ENCODE data around the gene RARG. TPM values are rescaled to one million over a fixed set of nuclear protein-coding genes. Genes with fewer than 3 reads are reported as not detected.

RARG gene
- total RNA-seq, 2 experiments from 2014 or later, result 38.1 to 40.3 TPM

DNA sequence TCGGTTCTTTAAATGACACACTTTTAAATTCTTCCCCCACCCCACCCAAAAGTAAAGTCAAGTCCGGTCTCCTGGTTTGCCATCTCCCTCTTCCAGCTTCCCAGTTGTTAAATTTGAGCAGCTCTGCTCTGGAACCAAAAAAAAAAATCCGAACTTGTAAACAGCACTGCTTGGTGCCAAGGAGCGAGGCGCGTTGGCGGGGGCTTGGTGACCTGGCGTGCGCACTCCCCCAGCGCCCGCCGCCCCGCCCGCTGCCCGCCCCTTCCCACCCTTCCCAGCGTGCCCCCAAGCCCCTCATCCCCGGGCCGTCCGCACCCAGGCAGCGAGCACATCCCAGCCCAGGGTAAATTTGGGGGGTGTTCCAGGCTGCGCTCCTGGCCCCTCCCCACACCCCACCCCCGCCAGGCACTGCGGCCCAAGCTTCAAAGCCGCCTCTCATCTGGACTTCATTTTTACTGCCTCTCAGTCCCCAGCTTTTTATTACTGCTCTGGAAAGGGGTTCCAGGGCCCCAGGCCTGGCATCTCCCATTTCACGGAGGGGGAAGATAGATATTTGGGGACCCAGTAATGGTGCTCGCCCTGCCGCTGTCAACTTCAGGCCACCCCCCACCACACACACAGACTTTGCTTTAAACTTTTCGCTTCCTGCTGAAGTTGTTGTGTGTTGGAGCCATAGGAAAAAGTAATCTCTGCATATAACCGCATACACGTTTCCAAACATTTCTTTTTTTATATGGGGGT is 13.3 kb downstream of the RARG start:
- DNase-seq, result peak; percentile 36
- H3K27me3 Mint-ChIP-seq, result no peaks in the 10 kb centered on the region
- H3K27ac Mint-ChIP-seq, result peak overlapping the region; percentile 87
- H3K36me3 Mint-ChIP-seq, result peaks cover 20% of the 10 kb centered on the region
- POLR2A ChIA-PET, result interaction anchor here (0.5 to 4.4 kb wide), 19 partner anchors 9 to 161 kb away, joined by 3 to 48 read pairs (median 6); partner anchors contain the start of genes AAAS, CSAD, ESPL1 and SOAT2
- no peaks in the 10 kb centered on the region for H3K9me3 Mint-ChIP-seq
- no peak for ATAC-seq (ENCODE audit: low read depth)
- peak overlapping the region; percentile 89 for H3K4me3 Mint-ChIP-seq
- peaks cover 68% of the 10 kb centered on the region for H3K4me1 Mint-ChIP-seq

DNA sequence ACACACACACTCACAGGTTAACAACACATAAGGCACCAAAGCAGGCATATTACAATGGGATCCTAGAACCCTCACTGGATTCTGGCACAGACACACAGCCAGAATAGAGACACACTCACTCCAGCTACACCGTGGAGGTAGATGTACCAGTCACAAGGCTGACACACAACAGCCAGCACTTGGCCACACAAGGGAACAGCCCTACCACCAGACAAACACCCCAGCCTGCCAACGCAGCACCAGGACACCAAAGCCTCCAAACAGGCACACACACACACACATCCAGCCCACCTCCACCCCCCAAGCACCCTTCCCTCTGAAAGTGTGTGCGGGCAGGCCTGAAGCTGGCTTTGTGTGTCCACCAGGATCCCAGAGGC is 14.1 kb downstream of the RARG start:
- Mint-ChIP-seq H3K9me3 (no peaks in the 10 kb centered on the region), H3K27ac (peak overlapping the region; percentile 86), H3K27me3 (no peaks in the 10 kb centered on the region), H3K4me3 (peak overlapping the region; percentile 89), H3K36me3 (peaks cover 20% of the 10 kb centered on the region), H3K4me1 (peaks cover 65% of the 10 kb centered on the region)
- POLR2A ChIA-PET, result interaction anchor here (0.8 to 4.4 kb wide), 8 partner anchors 8 to 77 kb away, joined by 3 to 48 read pairs (median 8); partner anchors contain the start of genes CSAD, ESPL1, ITGB7 and PFDN5
- DNase-seq (peak; percentile 38), ATAC-seq (ENCODE audit: low read depth) (no peak)

DNA sequence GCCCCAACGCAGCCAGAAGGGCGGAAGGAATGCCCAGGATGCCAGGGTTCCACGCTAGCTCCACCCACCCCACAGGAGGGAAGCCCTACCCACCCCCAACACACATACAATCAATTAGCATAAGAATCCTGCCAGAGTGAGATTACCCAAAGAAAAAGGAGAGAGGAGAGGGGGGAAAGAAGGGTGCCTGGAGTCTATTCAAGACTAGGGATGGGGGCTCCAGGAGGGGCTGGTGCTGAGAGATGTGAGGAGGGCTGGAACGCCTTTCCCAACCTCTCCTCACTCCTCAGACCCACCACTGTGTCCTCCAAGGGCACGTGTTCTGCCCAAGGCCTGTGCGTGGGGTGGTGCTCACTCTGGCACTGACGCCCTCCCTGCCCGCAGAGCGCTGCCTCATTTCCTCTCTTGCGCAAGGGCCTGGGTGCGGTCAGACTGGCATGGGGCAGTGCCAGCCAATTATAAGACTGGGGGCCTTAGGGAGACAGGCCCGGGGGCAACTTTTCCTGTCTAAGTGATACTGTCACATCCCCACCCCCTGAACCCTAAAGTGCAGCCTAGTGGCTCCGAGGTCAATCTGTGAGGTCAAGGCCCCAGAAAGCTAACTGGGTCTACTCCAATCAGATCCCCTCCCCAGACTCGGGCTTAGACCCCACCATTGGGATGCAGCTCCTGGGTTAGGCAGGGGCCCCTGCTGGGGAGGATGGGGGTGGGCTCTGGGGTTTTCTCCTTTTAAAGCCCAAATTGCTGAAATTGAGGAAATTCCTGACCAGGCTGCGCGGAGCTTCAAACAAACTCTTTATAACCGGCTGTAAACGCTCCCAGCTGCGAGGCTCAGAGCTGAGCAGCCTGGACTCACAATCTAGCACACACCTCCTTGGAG is 14.7 kb downstream of the RARG start:
- H3K4me1 Mint-ChIP-seq, result peaks cover 61% of the 10 kb centered on the region
- peak; percentile 41 for DNase-seq
- ATAC-seq (ENCODE audit: low read depth), result no peak
- no peaks in the 10 kb centered on the region for H3K27me3 Mint-ChIP-seq
- peaks cover 23% of the 10 kb centered on the region for H3K36me3 Mint-ChIP-seq
- H3K9me3 Mint-ChIP-seq, result no peaks in the 10 kb centered on the region
- peak overlapping the region; percentile 86 for H3K27ac Mint-ChIP-seq
- H3K4me3 Mint-ChIP-seq, result peak overlapping the region; percentile 89
- POLR2A ChIA-PET, result interaction anchor here (0.8 to 4.4 kb wide), 9 partner anchors 8 to 78 kb away, joined by 3 to 48 read pairs (median 9); partner anchors contain the start of genes CSAD, ESPL1, ITGB7 and PFDN5

DNA sequence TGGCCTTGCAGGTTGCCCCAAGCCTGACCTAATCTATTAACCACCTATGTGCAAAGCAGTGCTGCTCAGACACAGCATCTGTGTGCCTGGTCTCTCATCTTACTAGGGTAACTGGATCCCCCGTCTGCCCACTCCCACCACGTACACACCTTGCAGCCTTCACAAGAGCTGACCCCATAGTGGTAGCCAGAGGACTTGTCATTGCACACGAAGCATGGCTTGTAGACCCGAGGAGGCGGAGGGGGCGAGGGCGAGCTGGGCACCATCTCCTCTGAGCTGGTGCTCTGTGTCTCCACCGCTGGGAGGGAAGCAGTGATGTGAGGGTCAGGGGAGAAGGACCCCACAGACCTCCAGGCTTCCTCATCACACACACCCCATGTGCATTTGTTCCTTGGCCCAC is 16.5 kb downstream of the RARG start:
- Mint-ChIP-seq H3K4me1 (peaks cover 59% of the 10 kb centered on the region), H3K4me3 (no peak overlapping the region), H3K27ac (peak overlapping the region; percentile 68), H3K36me3 (peaks cover 23% of the 10 kb centered on the region), H3K27me3 (no peaks in the 10 kb centered on the region), H3K9me3 (no peaks in the 10 kb centered on the region)
- DNase-seq (no peak), ATAC-seq (ENCODE audit: low read depth) (no peak)
- POLR2A ChIA-PET, result interaction anchor here (0.7 to 4.2 kb wide), 7 partner anchors 20 to 53 kb away, joined by 3 to 45 read pairs (median 5); partner anchors contain the start of genes CSAD, ESPL1 and ZNF740

DNA sequence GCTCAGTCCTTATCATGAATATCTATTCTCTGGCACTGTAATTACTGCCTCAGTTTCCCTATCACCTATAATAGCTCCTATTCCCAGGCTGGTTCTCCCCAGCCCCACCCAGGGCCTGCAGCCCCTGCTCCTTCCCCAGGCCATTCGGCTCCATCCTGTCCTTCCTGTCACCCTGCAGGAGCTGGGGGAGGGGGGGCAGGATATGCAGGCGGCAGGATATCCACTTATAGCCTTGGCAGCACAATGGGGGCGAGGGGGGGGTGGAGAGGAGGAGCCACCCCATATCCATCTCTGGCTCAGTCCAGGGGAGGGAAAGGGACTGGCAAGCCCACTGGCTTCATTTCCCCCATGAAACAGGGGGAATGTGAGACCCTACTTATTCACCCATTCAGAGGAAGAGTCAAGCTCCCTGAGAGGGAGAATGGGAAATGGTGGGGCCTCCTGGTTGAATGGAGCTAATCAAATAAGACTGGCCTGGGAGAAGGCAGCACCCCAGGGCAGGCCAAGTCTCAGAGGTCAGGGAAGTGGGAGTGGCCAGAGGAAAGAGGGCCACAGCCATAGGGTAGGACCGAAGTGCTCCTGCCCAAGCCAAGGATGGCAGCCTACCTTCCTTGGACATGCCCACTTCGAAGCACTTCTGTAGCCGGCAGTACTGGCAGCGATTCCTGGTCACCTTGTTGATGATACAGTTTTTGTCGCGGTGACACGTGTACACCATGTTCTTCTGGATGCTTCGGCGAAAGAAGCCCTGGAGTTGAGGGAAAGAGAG is 17.1 kb downstream of the RARG start:
- ATAC-seq (ENCODE audit: low read depth) (no peak), DNase-seq (no peak)
- Mint-ChIP-seq H3K27me3 (no peaks in the 10 kb centered on the region), H3K4me3 (no peak overlapping the region), H3K9me3 (no peaks in the 10 kb centered on the region), H3K36me3 (peaks cover 23% of the 10 kb centered on the region), H3K4me1 (peaks cover 60% of the 10 kb centered on the region), H3K27ac (peak overlapping the region; percentile 65)
- POLR2A ChIA-PET, result interaction anchor here (0.7 to 4.2 kb wide), 9 partner anchors 9 to 55 kb away, joined by 3 to 45 read pairs (median 5); partner anchors contain the start of genes CSAD, ESPL1 and ZNF740

DNA sequence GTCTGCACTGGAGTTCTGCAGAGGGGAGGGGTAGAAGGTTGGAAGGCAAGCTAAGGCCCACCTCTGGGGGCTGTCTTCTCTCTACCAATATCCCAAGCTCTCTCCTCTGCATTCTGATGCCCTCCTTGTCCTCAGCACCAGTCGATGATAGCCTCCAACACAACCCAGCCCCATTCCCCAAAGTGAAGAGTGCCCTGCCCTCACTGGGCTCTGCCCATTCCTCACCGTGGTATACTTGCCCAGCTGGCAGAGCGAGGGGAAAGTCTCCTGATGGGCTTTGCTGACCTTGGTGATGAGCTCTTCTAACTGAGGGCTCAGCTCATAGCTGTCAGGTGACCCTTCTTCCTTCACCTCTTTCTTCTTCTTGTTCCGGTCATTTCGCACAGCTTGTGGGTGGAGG is 17.8 kb downstream of the RARG start:
- no peaks in the 10 kb centered on the region for H3K27me3 Mint-ChIP-seq
- no peak for ATAC-seq (ENCODE audit: low read depth)
- H3K9me3 Mint-ChIP-seq, result no peaks in the 10 kb centered on the region
- H3K4me3 Mint-ChIP-seq, result no peak overlapping the region
- POLR2A ChIA-PET, result interaction anchor here (0.7 to 4.2 kb wide), 10 partner anchors 9 to 107 kb away, joined by 3 to 45 read pairs (median 4); partner anchors contain the start of gene ESPL1
- H3K27ac Mint-ChIP-seq, result no peak overlapping the region
- no peak for DNase-seq
- peaks cover 59% of the 10 kb centered on the region for H3K4me1 Mint-ChIP-seq
- peaks cover 20% of the 10 kb centered on the region for H3K36me3 Mint-ChIP-seq

DNA sequence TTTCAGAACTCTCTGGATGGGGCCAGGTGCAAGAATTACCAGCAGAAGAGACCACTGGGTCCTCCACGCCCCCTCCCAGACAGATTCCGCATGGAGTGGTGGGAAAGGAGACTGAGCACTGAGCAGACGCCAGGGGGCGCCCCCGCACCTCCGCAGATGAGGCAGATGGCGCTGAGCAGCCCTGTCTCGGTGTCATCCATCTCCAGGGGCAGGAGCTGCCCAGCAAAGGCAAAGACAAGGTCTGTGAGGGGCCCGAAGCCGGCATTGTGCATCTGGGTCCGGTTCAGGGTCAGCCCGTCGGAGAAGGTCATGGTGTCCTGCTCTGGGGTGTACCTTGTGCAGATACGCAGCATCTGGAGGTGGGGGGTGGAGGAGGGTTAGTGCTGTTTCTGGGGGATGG is 18.7 kb downstream of the RARG start:
- POLR2A ChIA-PET, result interaction anchor here (1.0 to 4.2 kb wide), 7 partner anchors 10 to 108 kb away, joined by 3 to 45 read pairs (median 4); partner anchors contain the start of gene ESPL1
- H3K36me3 Mint-ChIP-seq, result peaks cover 21% of the 10 kb centered on the region
- H3K4me1 Mint-ChIP-seq, result peaks cover 65% of the 10 kb centered on the region
- no peak overlapping the region for H3K4me3 Mint-ChIP-seq
- ATAC-seq (ENCODE audit: low read depth) (peak; percentile 63), DNase-seq (peak; percentile 90)
- H3K9me3 Mint-ChIP-seq, result no peaks in the 10 kb centered on the region
- peak overlapping the region; percentile 53 for H3K27ac Mint-ChIP-seq
- no peaks in the 10 kb centered on the region for H3K27me3 Mint-ChIP-seq

DNA sequence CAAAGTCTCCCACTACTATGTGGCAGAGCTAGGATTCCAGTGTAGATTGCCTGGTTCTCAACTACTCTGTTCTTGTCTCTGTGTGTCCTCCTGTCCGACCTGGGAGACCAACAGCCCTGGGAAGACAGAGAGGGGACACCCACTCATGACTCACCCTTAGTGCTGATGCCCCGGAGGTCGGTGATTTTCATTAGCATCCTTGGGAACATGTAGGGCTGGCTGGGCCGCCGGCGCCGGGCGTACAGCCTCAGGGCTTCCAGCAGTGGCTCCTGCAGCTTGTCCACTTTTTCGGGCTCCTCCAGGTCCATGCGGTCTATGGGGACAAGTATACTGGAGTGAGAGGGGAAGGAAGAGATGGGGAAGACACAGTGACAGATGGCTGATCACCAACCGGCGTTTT is 19.1 kb downstream of the RARG start:
- H3K27ac Mint-ChIP-seq, result no peak overlapping the region
- ATAC-seq (ENCODE audit: low read depth) (no peak), DNase-seq (no peak)
- no peaks in the 10 kb centered on the region for H3K27me3 Mint-ChIP-seq
- POLR2A ChIA-PET, result interaction anchor here (1.8 to 4.2 kb wide), 3 partner anchors 38 to 56 kb away, joined by 5 to 45 read pairs (median 13); partner anchors contain the start of gene ESPL1
- H3K36me3 Mint-ChIP-seq, result peaks cover 21% of the 10 kb centered on the region
- no peaks in the 10 kb centered on the region for H3K9me3 Mint-ChIP-seq
- H3K4me1 Mint-ChIP-seq, result peaks cover 65% of the 10 kb centered on the region
- H3K4me3 Mint-ChIP-seq, result no peak overlapping the region

DNA sequence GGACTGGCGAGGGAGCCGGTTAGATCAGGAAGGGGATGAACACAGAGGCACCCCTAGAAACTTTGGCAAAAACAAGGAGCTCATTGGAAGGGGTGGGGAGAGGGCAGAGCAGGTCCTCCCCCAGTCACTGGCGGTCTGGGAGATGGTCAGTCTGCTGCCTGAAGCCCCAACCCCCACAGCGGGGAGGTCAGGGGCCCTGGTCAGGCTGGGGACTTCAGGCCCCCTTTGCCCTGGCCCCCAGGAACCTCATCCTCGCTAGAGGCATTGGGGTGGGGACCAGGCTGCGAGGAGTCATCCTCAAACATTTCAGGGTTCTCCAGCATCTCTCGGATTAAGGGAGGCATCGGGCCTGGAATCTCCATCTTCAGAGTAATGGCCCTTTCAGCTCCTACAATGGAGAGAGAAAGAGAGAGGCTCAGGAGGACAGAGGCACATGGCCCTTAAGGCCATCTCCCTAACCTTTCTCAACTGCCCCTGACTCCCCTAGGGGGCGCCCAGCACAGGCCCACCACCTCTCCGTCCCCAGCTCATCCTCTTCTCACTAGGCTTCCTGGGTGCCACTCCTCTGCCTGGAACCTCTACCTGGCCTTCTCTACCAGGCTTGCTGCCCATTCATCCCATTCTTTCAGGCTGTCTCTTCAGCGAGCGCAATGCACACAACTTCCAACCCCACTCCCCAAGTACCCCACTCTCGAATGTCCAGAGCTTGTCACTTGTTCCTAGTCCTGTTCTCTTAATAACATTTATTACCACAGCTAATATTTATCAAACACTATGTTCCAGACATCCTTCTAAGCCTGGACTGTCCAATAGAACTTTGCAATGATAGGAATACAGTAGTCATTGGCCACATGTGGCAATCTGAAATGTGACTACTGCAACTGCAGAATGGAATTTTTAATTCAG is 20.3 kb downstream of the RARG start:
- Mint-ChIP-seq H3K27ac (peak overlapping the region; percentile 13), H3K4me1 (peaks cover 62% of the 10 kb centered on the region), H3K27me3 (no peaks in the 10 kb centered on the region), H3K4me3 (no peak overlapping the region), H3K9me3 (no peaks in the 10 kb centered on the region), H3K36me3 (peaks cover 21% of the 10 kb centered on the region)
- POLR2A ChIA-PET, result interaction anchor here (0.6 to 5.8 kb wide), 9 partner anchors 8 to 75 kb away, joined by 3 to 45 read pairs (median 8); partner anchors contain the start of genes CSAD, ESPL1 and ZNF740
- ATAC-seq (ENCODE audit: low read depth), result no peak
- peak; percentile 45 for DNase-seq

DNA sequence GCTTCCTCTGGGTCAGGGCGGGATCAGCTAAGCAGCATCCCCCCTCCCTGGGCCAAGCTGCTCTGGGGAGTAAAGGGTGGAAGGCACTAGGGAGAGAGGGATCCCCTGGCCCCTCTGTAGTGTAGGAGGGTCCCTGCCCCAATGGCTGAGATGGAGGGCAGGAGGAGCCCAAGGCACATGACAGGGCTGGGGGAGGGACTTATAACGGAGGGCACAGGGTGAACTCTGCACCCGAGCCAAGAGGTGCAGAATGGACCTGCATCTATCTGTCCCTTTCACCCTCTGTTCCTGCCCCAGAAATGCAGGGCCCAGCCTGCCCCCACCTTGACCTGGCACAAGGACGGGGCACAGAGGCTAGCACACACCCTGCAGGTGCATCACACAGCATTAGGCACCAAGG is 21.2 kb downstream of the RARG start:
- peaks cover 55% of the 10 kb centered on the region for H3K4me1 Mint-ChIP-seq
- H3K27me3 Mint-ChIP-seq, result no peaks in the 10 kb centered on the region
- no peak overlapping the region for H3K27ac Mint-ChIP-seq
- peak overlapping the region; percentile 8 for H3K4me3 Mint-ChIP-seq
- peaks cover 20% of the 10 kb centered on the region for H3K36me3 Mint-ChIP-seq
- ATAC-seq (ENCODE audit: low read depth) (no peak), DNase-seq (no peak)
- no peaks in the 10 kb centered on the region for H3K9me3 Mint-ChIP-seq
- POLR2A ChIA-PET, result interaction anchor here (0.8 to 5.8 kb wide), 8 partner anchors 9 to 63 kb away, joined by 3 to 45 read pairs (median 6); partner anchors contain the start of gene ESPL1

DNA sequence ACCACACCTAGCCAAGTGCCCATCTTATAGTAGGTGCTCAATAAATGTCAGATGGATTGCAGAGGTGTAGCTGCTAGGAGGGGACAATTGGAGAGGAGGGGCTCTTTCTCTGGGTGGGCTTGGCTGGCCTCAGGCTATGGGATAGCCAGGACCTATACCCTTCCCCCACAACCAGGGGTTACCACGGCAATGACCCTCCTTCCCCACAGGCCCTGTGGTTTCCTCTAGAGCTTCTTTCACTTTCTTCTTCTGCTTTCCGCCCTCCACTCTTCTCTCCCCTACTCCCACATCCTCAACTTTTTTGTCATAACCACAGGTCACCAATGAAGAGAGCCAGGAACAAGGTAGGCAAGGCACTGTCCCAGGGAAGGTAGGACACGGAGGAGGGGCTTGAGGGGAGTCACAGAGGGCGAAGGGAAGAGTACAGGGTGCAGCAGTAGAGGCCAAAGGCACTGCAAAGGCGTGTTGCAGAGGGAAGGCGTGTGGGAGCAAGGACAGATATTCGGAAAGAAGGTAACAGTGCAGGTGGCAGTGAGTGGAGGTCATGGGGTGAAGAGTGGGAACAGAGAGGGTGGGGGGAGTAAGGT is 23.0 kb downstream of the RARG start:
- POLR2A ChIA-PET, result interaction anchor here (0.6 to 5.8 kb wide), 14 partner anchors 8 to 180 kb away, joined by 3 to 57 read pairs (median 5); partner anchors contain the start of genes CSAD, ESPL1, PFDN5 and SOAT2
- no peaks in the 10 kb centered on the region for H3K27me3 Mint-ChIP-seq
- H3K36me3 Mint-ChIP-seq, result peaks cover 20% of the 10 kb centered on the region
- peak overlapping the region; percentile 98 for H3K27ac Mint-ChIP-seq
- peak; percentile 55 for DNase-seq
- H3K4me1 Mint-ChIP-seq, result peaks cover 48% of the 10 kb centered on the region
- ATAC-seq (ENCODE audit: low read depth), result peak; percentile 17
- H3K4me3 Mint-ChIP-seq, result peak overlapping the region; percentile 92
- no peaks in the 10 kb centered on the region for H3K9me3 Mint-ChIP-seq

Measured in activated naive CD8-positive, alpha-beta T cell treated with anti-CD3 and anti-CD28 coated beads, Interleukin-2, amount 10 ng/mL, durations not matched to agents 7 days and 5 days (primary cell).